ENCODE results near the gene APCDD1L. TPM values are rescaled to one million over a fixed set of nuclear protein-coding genes. Genes with fewer than 3 reads are reported as not detected.

APCDD1L gene
- total and polyA plus RNA-seq, 2 of the 8 experiments (the other 6 are each of a cell fraction or from before 2014, with no cell fraction given), result 0.83 to 3.1 TPM

DNA sequence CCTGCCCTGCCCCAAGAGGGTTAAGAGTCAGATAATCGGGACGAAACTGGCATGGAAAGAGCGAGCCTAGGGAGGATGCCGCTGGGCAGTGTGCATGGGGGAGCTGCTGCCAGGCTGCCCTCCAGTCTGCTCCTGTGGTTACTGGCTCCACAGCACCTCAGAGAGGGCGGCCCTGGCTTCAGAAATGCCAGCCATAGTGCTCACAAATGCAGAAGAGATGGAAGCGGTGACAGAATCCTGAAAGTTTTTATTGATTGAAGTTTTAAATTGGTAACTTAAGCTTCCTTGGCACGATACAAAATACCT is 68.3 kb downstream of the APCDD1L start:
- Histone ChIP-seq H3K27ac (ENCODE audit: low read depth, low read length) (no peak overlapping the region), H2BK5ac (ENCODE audit: low read depth, low read length) (no peak overlapping the region), H3K79me2 (ENCODE audit: control insufficient read depth in 1 of 2, insufficient read depth in 2 of 2, low read length in 2 of 2) (no peaks in the 10 kb centered on the region; a peak in 1 of 4 replicates), H2BK15ac (ENCODE audit: low read length) (no peak overlapping the region), H3K18ac (ENCODE audit: extremely low read depth, low read length) (no peak overlapping the region), H3K4me3 (ENCODE audit: extremely low read depth in 1 of 4, insufficient read depth in 2 of 4, low read depth in 3 of 4, low read length in 4 of 4) (no peak overlapping the region), H3K27me3 (replicated peaks in 1 of 4; ENCODE audit: control insufficient read depth in 3 of 4, extremely low read depth in 1 of 4, insufficient read depth in 3 of 4, low read length in 3 of 4) (no peaks in the 10 kb centered on the region), H2BK12ac (ENCODE audit: low read depth, low read length) (no peak overlapping the region), H3K23me2 (ENCODE audit: low read depth, low read length) (no peaks in the 10 kb centered on the region), H2BK120ac (replicated peaks; ENCODE audit: low read depth, low read length) (no peak overlapping the region), H2AFZ (ENCODE audit: low read length) (no peak overlapping the region), H3K56ac (replicated peaks; ENCODE audit: insufficient read length, low read depth, low read length) (no peak overlapping the region), H3K9me3 (ENCODE audit: insufficient read depth in 2 of 2, low read depth in 1 of 2, low read length in 1 of 2) (no peaks in the 10 kb centered on the region), H4K8ac (ENCODE audit: extremely low read depth, insufficient read depth, low read length) (no peak overlapping the region), H3K36me3 (ENCODE audit: control insufficient read depth in 2 of 4, insufficient read depth in 4 of 4, low read length in 3 of 4) (peaks cover 2 to 12% (median 5%) of the 10 kb centered on the region in 4 experiments; a peak in 4 of 8 replicates), H4K91ac (replicated peaks; ENCODE audit: insufficient read length, low read length) (no peak overlapping the region), H3K14ac (ENCODE audit: insufficient read length) (no peak overlapping the region), H3K79me1 (ENCODE audit: low read depth, low read length) (no peaks in the 10 kb centered on the region; the same call in 1 of the 2 replicates), H4K20me1 (replicated peaks in 1 of 2; ENCODE audit: control insufficient read depth in 1 of 2, insufficient read depth in 2 of 2, low read length in 2 of 2) (no peaks in the 10 kb centered on the region), H3K4me2 (ENCODE audit: insufficient read depth in 1 of 2, low read depth in 2 of 2, low read length in 2 of 2) (no peak overlapping the region), H3K9ac (replicated peaks in 1 of 4; ENCODE audit: extremely low read depth in 1 of 4, low read depth in 3 of 4, low read length in 3 of 4) (no peak overlapping the region), H2BK20ac (ENCODE audit: low read length) (no peak overlapping the region), H3K23ac (ENCODE audit: insufficient read length) (no peak overlapping the region), H3K4ac (replicated peaks; ENCODE audit: insufficient read length, low read depth, low read length) (no peak overlapping the region), H3K4me1 (replicated peaks in 1 of 4; ENCODE audit: control insufficient read depth in 3 of 4, insufficient read depth in 4 of 4, low read length in 3 of 4) (peaks cover 0 to 3% (median 2%) of the 10 kb centered on the region in 4 experiments; a peak in 4 of 7 replicates), H4K5ac (ENCODE audit: insufficient read length, low read depth, low read length) (no peak overlapping the region), H2AK5ac (ENCODE audit: low read depth, low read length) (no peak overlapping the region)
- ChIA-PET POLR2A (ENCODE audit: partially characterized antibody) (interaction anchor here (1.1 to 1.5 kb wide), 3 partner anchors 137 to 208 kb away, joined by 3 to 4 read pairs (median 3); no protein-coding TSS in a partner anchor), CTCF (ENCODE audit: partially characterized antibody) (interaction anchor here (0.7 to 5.6 kb wide), 26 partner anchors 9 to 230 kb away, joined by 3 to 70 read pairs (median 4); partner anchors contain the start of genes RAB22A and VAPB)
- DNase-seq (ENCODE audit: low read depth in 1 of 2, low spot score in 2 of 2), result no peak
- FAIRE-seq, result no peak
- WGBS, 2 experiments (ENCODE audit: extremely low coverage in 1 of 2, insufficient coverage in 1 of 2, insufficient read length in 1 of 2, insufficient replicate concordance in 2 of 2, low coverage in 1 of 2, low lambda C conversion rate in 2 of 2, missing lambda C conversion rate in 1 of 2), result 89% methylated on average over 7 of the region's 7 CpGs; no CpG with 5 or more reads in 1 of the 2 experiments
- TF ChIP-seq EZH2 (IDR thresholded peaks at IDR 0.05; ENCODE audit: low read depth, low read length, severe bottlenecking), result no peak
- no peak for TF ChIP-seq RFX5 (IDR thresholded peaks at IDR 0.05; ENCODE audit: borderline replicate concordance, low read depth, low read length)
- no peak for TF ChIP-seq ASH2L (IDR thresholded peaks at IDR 0.05; ENCODE audit: low read length)
- TF ChIP-seq PHF8 (conservative IDR thresholded peaks at IDR 0.05; ENCODE audit: low read depth, low read length), result no peak
- no peak for TF ChIP-seq CBX8 (IDR thresholded peaks at IDR 0.05; ENCODE audit: borderline replicate concordance, low read depth, low read length)
- no peak for TF ChIP-seq RAD21 (IDR thresholded peaks at IDR 0.05 in 1 of 2, conservative IDR thresholded peaks at IDR 0.05 in 1 of 2; ENCODE audit: low read depth in 2 of 2, low read length in 2 of 2)
- TF ChIP-seq CEBPB (IDR thresholded peaks at IDR 0.05; ENCODE audit: low read depth, low read length), result no peak
- TF ChIP-seq, protein P1, sequence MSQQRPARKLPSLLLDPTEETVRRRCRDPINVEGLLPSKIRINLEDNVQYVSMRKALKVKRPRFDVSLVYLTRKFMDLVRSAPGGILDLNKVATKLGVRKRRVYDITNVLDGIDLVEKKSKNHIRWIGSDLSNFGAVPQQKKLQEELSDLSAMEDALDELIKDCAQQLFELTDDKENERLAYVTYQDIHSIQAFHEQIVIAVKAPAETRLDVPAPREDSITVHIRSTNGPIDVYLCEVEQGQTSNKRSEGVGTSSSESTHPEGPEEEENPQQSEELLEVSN (IDR thresholded peaks at IDR 0.05), result no peak
- no peak for TF ChIP-seq MAFK (IDR thresholded peaks at IDR 0.05; ENCODE audit: low read depth, low read length)
- TF ChIP-seq CBX5 (IDR thresholded peaks at IDR 0.05; ENCODE audit: low read depth, low read length), result no peak
- TF ChIP-seq HDAC2 (IDR thresholded peaks at IDR 0.05; ENCODE audit: borderline replicate concordance in 1 of 2, low read depth in 2 of 2, low read length in 2 of 2), result no peak
- TF ChIP-seq, protein P2, sequence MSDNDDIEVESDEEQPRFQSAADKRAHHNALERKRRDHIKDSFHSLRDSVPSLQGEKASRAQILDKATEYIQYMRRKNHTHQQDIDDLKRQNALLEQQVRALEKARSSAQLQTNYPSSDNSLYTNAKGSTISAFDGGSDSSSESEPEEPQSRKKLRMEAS (IDR thresholded peaks at IDR 0.05), result no peak
